IgD-negative memory B cell (primary cell): Measurements from ENCODE around the gene RGPD3. TPM values are rescaled to one million over a fixed set of nuclear protein-coding genes. Genes with fewer than 3 reads are reported as not detected.

ENCODE experiments used
- polyA plus RNA-seq: library from polyadenylated mRNA; unstranded; fragments of 300-500 nt; fragmentation: Illumina TruSeq; gene quantifications from one replicate; pipeline ENCODE4 v1.2.3, GENCODE V29; 2021

Gene RGPD3
- polyA plus RNA-seq, 1 donor from 2014 or later: 0.06 TPM

Other genes starting within 250 kb of the RGPD3 start
- gene CD8B2, start 19.0 kb upstream of the RGPD3 start, polyA plus RNA-seq: not detected